NOMO-1 (cell line): Measurements from ENCODE around the gene GIT2.
A peak's percentile ranks its signal among the peaks of the same experiment; 100 is the strongest.

Source experiments
- DNase-seq, 2 experiments: peaks; one replicate each; lab custom pipeline; 2025; ENCODE audit not compliant: unreplicated experiment in 2 of 2; lab: John Stamatoyannopoulos, UW

The GIT2 gene

GRCh38 chr12:110007881-110008280, 11.7 kb upstream of the GIT2 start:
- DNase-seq = peak; percentile 35 to 94

- no peak for DNase-seq
Observed at GRCh38 chr12:110006115-110006514, 9.9 kb upstream of the GIT2 start.

GRCh38 chr12:110005319-110005973, 9.3 kb upstream of the GIT2 start:
- no peak for DNase-seq

GRCh38 chr12:110004598-110004997, 8.4 kb upstream of the GIT2 start:
- no peak for DNase-seq

GRCh38 chr12:110002676-110003515, 6.7 kb upstream of the GIT2 start:
- no peak for DNase-seq

GRCh38 chr12:110001596-110001995, 5.4 kb upstream of the GIT2 start:
- DNase-seq = no peak

GRCh38 chr12:109999983-110000505, 3.9 kb upstream of the GIT2 start:
- peak in 1 of 2 experiments; percentile 22 for DNase-seq

GRCh38 chr12:109999649-109999971, 3.4 kb upstream of the GIT2 start:
- no peak for DNase-seq

GRCh38 chr12:109998904-109999648, 2.9 kb upstream of the GIT2 start, which contains the start of gene ANKRD13A:
Gene ANKRD13A, plus strand, starts transcription at chr12:109999430. Its CDS starts 259 bp downstream, at chr12:109999689.
- peak; percentile 85 to 90 for DNase-seq

GRCh38 chr12:109998241-109998903, 2.2 kb upstream of the GIT2 start:
- peak in 1 of 2 experiments; percentile 24 for DNase-seq

GRCh38 chr12:109997393-109997792, 1.2 kb upstream of the GIT2 start:
- DNase-seq = peak in 1 of 2 experiments; percentile 63

- DNase-seq = no peak
Observed at GRCh38 chr12:109996483-109996853, 300 bp upstream of the GIT2 start.

- peak in 1 of 2 experiments; percentile 53 for DNase-seq
Observed at GRCh38 chr12:109995361-109995685, 845 bp downstream of the GIT2 start.

- peak; percentile 20 to 89 for DNase-seq
Observed at GRCh38 chr12:109994401-109995175, 1.6 kb downstream of the GIT2 start.

- no peak for DNase-seq
Observed at GRCh38 chr12:109993091-109993490, 3.1 kb downstream of the GIT2 start.

GRCh38 chr12:109991586-109991985, 4.6 kb downstream of the GIT2 start:
- no peak for DNase-seq

- DNase-seq = no peak
Observed at GRCh38 chr12:109989380-109989779, 6.8 kb downstream of the GIT2 start.

GRCh38 chr12:109988903-109989302, 7.3 kb downstream of the GIT2 start:
- no peak for DNase-seq

GRCh38 chr12:109988274-109988673, 7.9 kb downstream of the GIT2 start:
- no peak for DNase-seq

- DNase-seq = no peak
Observed at GRCh38 chr12:109987615-109988014, 8.6 kb downstream of the GIT2 start.
